Gastroesophageal sphincter (tissue), 3 donors: ENCODE measurements around the gene MIB1.

Experiments
- EP300 ChIP-seq: sonication (generic); formaldehyde crosslinking; IDR thresholded peaks from one replicate; pipeline ENCODE4 v1.6.1; 2017; ENCODE audit warnings: antibody characterized with exemption, mild to moderate bottlenecking
- POLR2A ChIP-seq, 2 donors: fragments of 450-650 bp; IDR thresholded peaks; one replicate each; pipeline ENCODE4 v1.6.1; 2017; ENCODE audit warnings: antibody characterized with exemption in 2 of 2, mild to moderate bottlenecking in 2 of 2, moderate library complexity in 1 of 2
- POLR2AphosphoS5 ChIP-seq: sonication (generic); formaldehyde crosslinking; IDR thresholded peaks from one replicate; pipeline ENCODE4 v1.6.1; 2017; ENCODE audit warnings: antibody characterized with exemption
- TF ChIP-seq, protein P1 (sequence below), 4 experiments: fragments of 200-600 bp in 2 of 4; fragments of 450-650 bp in 2 of 4; sonication (generic) in 1 of 4; IDR thresholded peaks; one replicate each; pipeline ENCODE4 v1.5.1; 2017 to 2019; ENCODE audit warnings: antibody characterized with exemption in 4 of 4, mild to moderate bottlenecking in 2 of 4, moderate library complexity in 2 of 4

DNA sequence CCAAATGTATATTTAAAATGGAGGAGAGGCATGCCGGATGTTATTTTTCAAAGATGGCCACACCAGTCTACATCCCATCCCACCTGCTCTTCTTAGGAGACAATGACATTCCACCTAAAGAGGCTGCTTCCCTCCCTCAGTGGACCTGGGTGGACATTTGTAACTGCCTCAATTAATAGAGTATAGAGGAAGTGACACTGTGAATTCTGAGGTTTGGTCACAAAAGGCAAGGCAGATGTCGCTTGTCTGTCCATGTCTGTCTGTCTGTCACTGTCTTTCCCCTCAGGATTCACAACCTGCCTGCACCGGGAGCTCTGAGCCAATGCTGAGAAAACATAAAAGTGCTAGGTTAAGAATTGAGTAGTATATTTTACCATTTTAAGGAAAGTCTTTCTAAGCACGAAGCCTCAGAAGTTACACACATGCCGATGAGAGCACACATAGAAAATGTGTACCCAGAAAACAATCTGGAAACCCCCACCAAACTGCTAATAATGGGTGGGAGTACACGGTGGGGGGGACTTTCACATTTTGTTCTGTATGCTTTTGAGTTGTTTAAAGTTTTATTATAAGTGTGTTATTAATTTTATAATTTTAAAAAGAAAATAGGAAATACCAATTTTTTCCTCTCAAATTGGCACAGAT is 21.0 kb downstream of the MIB1 start:
- TF ChIP-seq POLR2A (IDR thresholded peaks at IDR 0.05), result no peak
- no peak for TF ChIP-seq EP300
- TF ChIP-seq, protein P1, sequence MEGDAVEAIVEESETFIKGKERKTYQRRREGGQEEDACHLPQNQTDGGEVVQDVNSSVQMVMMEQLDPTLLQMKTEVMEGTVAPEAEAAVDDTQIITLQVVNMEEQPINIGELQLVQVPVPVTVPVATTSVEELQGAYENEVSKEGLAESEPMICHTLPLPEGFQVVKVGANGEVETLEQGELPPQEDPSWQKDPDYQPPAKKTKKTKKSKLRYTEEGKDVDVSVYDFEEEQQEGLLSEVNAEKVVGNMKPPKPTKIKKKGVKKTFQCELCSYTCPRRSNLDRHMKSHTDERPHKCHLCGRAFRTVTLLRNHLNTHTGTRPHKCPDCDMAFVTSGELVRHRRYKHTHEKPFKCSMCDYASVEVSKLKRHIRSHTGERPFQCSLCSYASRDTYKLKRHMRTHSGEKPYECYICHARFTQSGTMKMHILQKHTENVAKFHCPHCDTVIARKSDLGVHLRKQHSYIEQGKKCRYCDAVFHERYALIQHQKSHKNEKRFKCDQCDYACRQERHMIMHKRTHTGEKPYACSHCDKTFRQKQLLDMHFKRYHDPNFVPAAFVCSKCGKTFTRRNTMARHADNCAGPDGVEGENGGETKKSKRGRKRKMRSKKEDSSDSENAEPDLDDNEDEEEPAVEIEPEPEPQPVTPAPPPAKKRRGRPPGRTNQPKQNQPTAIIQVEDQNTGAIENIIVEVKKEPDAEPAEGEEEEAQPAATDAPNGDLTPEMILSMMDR (IDR thresholded peaks at IDR 0.05), result no peak
- TF ChIP-seq POLR2AphosphoS5, result no peak
